Activated T-cell treated with anti-CD3 and anti-CD28 coated beads for 4 hours (primary cell): ENCODE results near the gene ADAMTS13.
A peak's percentile ranks its signal among the peaks of the same experiment; 100 is the strongest.

Experiments used
- DNase-seq: peaks from one replicate; pipeline ENCODE4 v3.0.0-alpha.2; 2020

ADAMTS13 gene

DNA sequence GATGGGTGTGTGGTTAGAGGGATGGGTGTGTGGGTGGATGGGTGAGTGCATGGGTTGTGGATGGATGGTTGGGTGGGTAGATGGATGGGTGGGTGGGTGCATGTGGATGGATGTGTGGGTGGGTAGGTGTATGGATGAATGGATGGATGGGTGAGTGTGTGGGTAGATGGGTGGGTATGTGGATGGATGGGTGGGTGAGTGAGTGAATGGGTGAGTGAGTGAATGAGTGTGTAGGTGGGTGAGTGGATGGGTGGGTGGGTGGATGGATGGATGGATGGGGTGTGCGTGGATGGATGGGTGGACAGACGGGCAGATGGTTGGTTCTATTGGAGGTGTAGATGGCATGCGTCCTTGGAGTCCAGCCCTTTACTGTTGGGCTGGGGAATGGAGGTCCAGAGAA lies 28.8 kb upstream of the ADAMTS13 start:
- DNase-seq: no peak

- no peak for DNase-seq
These were observed 27.4 kb upstream of the ADAMTS13 start for GRCh38 chr9:133394687-133395271.

GRCh38 chr9:133396952-133397351 lies 25.2 kb upstream of the ADAMTS13 start:
- DNase-seq: no peak

GRCh38 chr9:133397370-133397769 lies 24.8 kb upstream of the ADAMTS13 start:
- no peak for DNase-seq

DNA sequence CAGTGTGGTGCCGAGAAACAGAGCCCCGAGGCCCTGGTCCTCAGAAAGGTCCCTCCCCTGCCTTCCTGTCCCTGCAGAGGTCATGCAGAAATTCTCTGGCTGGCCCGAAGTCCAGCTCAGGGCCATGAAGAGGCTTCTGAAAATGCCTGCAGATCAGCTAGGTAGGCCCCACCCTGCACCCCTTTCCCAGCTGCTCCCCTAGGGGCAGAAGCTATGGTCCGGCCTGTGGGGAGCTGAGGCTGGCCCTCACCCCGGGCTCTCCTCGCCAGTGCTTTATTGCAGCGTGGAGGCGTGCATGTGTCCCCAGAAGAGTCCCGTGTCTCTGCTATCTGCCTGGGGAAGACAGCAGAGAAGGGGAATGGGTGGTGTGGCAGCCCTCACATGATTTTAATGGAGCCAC lies 24.3 kb upstream of the ADAMTS13 start:
- no peak for DNase-seq

DNA sequence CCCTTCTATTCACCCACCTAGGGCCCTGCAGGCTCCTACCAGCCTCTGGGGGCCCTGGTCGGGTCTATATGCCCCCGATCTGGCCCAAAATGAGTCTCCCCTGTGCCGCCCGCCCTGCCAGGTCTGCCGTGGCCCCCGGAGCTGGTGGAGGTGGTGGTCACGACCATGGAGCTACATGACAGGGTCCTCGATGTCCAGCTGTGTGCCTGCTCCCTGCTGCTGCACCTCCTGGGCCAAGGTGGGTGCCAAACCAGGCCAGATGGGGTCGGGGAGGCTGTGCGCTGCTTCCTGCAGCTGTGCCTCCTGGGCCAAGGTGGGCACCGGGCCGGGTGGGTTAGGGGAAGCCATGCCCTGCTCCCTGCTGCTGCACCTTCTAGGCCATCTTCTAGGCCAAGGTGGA lies 21.9 kb upstream of the ADAMTS13 start:
- no peak for DNase-seq

DNA sequence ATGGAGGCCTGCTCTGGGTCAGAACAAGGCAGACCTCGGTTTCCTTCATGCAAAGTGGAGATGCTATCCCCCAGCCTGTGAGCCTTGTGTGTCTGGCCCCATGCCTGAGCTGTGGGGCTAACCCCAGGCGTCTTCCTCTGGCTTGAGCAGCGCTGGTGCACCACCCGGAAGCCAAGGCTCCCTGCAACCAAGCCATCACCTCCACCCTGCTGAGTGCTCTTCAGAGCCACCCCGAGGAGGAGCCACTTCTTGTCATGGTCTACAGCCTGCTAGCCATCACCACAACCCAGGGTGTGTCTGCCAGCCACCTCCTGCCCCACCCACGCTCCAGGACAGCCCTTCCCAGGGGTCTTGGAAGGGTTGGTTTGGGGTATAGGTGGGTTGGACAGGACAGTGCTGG lies 20.6 kb upstream of the ADAMTS13 start:
- no peak for DNase-seq

DNA sequence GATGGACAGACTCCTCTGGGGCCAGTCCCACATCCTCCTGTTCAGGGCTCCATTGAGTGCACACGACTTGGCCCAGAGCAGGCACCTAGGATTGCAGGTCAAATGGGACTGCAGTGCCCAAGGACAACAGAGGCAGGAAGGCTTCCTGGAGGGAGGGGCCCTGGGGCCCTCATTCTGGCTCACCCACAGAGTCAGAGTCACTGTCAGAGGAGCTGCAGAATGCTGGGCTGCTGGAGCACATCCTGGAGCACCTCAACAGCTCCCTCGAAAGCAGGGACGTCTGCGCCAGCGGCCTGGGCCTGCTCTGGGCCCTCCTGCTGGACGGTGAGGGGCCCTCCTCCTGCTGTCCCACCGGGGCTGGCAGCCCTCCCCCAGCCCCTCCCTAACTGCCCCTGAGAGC lies 19.5 kb upstream of the ADAMTS13 start:
- no peak for DNase-seq

- peak; percentile 49 for DNase-seq
These were observed 18.3 kb upstream of the ADAMTS13 start for GRCh38 chr9:133403766-133404453.

- no peak for DNase-seq
These were observed 17.6 kb upstream of the ADAMTS13 start for GRCh38 chr9:133404454-133405002.

GRCh38 chr9:133405508-133406438 lies 16.4 kb upstream of the ADAMTS13 start:
- no peak for DNase-seq

- peak; percentile 67 for DNase-seq
These were observed 15.5 kb upstream of the ADAMTS13 start for GRCh38 chr9:133406480-133407307.

- no peak for DNase-seq
These were observed 14.1 kb upstream of the ADAMTS13 start for GRCh38 chr9:133408042-133408441.

GRCh38 chr9:133415170-133415569 lies 7.0 kb upstream of the ADAMTS13 start:
- DNase-seq: no peak

DNA sequence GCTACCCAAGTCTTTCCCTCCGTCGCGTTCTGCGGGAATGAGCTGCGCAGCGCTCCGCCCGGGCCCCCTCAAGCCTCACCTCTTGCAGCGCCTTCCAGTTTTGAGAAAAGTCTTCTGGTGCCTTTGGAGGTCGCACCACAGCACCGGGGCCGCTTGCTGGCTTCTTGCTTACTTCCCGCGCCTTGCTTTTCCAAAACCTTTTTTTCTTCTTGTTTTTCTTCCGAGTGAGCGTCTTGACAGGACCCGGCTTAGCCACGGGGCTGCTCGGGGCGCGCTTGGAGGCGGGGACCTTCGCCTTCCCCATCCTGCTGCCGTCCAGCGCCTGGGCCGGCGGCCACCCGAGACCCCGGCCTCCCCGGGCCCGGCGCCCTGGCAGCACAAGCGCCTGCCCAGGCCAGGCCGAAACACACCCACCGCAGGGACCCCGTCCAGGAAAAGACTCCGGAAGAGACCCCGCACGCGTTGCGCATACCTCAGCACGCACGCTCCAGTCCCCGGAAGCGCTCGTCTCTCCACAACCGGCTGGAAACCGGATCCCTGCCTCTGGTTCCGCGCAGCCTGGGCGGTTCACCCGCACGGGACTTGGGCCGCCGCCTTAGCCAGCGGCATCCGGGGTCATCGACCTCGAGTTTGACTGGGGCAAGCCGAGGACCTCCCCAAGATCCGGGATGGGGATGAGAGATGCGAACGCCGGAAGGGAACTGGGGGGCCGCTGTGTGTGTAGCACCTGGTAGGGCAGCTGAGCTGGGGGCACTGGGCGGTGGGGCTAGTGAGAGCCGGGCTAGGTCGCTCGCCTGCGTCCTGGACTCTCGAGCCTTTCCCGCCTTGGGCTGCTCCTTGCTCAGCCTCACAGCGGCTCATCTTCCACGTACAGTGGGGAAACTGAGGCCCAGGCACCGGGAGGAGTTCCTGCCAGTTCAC lies 4.4 kb upstream of the ADAMTS13 start, which contains the start of gene REXO4:
REXO4 (minus strand) TSS at position 470 of the 921 bp plus-strand sequence; CDS start at position 304, 166 bp downstream.
- DNase-seq: peak; percentile 74

DNA sequence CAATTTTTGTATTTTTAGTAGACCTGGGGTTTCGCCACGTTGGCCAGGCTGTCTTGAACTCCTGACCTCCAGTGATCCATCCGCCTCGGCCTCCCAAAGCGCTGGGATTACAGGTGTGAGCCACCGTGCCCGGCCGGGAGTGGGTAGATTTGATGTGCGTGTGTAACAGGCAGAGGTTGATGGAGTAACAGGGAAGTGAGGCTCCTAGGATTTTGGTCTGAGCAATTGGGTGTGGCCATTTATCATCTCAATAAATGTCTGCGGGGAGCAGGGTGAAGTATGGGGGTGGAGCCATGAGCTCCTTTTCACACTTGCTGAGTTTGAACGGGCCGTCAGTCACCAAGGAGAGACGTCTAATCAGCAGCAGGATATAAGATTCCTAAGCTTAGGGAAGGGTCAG lies 3.2 kb upstream of the ADAMTS13 start:
- DNase-seq: no peak

GRCh38 chr9:133420392-133420827 lies 1.8 kb upstream of the ADAMTS13 start:
- DNase-seq: no peak

DNA sequence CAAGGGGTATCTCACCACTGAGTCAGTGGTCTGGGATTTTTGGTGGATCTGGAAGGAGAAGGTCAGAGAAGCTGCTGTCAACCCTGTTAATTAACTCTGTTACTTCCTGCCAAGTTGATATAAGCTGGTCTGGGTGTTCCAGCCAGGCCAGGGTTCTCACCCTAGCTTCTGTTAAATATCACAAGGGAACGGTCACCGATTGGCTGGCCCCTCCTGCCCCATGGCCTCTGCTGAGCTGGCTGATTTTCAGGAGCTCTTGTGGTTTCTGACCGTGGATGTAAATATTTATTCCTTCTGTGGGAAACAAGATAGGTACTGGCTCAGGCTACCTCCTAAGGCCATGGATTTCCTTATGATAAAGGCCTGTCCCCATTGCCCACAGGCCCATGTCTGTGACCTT lies 1.0 kb downstream of the ADAMTS13 start:
- DNase-seq: no peak

DNA sequence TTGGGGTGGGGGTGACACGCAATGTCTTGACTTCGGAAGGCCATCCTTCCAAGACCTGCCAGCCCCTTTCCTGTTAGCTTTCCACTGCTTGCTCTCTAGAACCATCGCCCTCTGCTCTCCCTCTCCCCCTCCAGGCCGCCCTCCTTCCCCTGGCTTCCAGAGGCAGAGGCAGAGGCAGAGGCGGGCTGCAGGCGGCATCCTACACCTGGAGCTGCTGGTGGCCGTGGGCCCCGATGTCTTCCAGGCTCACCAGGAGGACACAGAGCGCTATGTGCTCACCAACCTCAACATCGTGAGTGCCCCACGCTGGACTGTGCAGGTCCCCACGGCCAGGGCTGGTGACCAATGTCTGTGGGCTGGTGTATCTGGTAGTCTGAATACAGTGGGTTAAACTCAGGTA lies 2.0 kb downstream of the ADAMTS13 start:
- no peak for DNase-seq

DNA sequence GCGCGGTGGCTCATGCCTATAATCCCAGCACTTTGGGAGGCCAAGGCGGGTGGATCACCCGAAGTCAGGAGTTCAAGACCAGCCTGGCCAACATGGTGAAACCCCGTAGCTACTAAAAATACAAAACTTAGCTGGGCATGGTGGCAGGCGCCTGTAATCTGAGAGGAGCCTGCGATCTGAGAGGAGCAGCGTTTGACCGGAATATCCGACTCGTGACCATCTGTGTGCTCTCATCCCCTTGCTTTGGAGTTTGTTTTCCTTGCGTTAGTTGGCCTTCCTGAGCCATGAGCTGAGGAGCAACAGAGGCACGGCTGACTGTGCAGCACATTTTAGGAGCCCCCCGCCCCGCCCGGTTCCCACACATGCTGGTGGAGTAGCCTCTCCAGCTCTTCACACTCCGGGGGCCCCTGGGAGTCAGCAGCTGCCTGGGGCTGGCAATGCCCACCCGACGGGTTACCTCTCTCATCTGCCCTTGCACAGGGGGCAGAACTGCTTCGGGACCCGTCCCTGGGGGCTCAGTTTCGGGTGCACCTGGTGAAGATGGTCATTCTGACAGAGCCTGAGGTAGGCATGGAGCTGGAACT lies 3.0 kb downstream of the ADAMTS13 start:
- DNase-seq: no peak

GRCh38 chr9:133426011-133426410 lies 3.8 kb downstream of the ADAMTS13 start:
- DNase-seq: no peak
